HG03457 (cell line): Measurements from ENCODE around the gene MAD2L2.

ENCODE experiments used
- ATAC-seq: cut with Tn5 transposase; IDR thresholded peaks from one replicate; pipeline ENCODE4 v1.9.1; 2021; ENCODE audit warnings: moderate number of reproducible peaks; ENCODE audit not compliant: unreplicated experiment

MAD2L2 gene

DNA sequence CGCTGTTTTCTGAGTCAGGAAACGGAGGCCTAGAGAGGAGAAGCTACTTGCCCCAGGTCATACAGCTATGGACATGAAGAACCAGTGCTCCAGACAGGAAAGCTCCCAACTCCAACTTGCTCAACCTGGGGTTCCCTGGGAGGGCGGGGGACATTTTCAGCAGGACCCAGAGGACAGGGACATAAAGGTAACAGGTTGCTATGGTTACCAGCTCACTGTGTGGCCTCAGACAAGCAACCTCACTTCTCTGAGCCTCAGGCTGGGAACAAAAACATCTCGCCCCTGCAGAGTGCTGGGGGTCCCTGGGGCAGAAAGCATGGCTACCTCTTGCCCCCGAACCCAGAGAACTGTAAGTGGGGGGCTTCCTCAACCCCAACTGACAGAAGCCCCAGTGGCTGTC, 42.8 kb downstream of the MAD2L2 start:
- ATAC-seq = no peak

DNA sequence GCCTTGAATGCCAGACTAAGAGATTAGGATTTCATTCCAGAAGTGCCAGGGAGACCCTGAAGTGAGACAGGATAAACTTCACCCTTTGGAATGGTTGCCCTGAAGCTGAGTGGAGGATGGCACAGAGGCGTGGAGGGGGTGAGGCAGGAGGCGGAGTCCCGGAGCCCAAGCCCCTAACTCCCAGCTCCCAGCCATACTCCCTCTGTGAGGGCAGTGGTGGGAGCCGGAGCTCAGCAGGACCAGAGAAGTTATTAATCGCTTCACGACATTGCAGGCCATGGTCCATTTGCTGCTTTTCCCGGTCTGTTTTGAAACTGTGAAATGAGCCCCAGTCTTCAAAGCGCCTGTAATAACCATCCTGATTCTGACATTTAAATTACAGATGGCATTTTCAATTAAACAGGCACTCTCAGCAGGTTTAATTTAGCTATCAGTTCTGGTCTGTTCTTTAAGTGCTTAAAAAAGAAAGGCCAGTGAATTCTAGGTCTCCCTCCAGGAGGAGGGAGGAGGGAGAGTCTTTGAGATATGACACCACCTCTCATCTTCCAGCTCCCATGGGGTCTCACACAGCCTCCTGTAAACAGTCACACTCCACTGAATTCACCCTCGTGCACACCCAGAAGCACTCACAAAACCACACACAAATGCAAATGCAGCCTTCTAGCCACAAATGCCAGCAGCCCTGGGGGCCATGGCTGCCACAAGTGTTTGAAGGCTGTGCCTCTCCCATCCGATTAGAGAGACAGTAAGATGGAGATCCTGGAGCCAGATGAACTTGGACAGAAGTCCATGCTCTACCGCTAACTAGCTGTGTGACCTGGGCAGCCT, 46.4 kb downstream of the MAD2L2 start:
- ATAC-seq = no peak

DNA sequence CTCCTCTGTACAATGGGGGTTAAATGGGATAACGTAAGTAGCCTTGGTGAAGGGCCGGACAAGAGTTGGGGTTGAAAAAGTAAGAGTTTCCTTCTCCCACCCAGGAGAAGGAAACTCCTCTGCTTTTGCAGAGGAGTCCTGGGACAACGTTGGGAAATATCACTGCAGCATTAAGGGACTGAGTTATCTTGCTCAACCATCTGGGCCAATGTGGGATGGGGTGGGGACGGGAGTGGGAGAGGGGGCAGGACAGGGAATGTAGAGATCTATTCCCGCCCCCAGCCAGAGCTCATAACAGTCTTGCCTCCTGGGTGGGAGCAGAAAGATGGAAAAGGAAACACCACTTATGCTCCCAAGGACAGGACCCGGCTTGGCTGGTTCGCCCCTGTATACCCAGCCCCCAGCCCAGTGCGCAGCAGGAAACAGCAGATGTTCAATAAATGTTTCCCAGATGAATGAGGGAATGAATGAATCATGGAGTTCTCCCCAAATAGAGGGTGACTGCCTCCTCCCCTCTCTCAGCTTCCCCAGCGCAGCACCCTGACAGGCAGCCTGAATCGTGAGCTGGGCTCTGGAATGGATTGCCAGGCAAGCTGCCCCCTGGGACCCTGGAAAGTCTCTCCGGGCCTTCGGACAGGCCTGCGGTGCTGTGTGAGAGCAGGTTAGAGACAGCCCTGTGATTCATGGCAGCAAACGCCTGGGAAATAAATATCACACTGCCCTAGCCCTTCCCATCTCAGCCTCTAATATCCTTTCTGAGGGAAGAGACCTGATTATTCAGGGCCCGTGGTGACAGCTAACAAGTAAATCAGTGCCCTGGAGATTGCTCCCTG, 51.5 kb downstream of the MAD2L2 start:
- no peak for ATAC-seq

DNA sequence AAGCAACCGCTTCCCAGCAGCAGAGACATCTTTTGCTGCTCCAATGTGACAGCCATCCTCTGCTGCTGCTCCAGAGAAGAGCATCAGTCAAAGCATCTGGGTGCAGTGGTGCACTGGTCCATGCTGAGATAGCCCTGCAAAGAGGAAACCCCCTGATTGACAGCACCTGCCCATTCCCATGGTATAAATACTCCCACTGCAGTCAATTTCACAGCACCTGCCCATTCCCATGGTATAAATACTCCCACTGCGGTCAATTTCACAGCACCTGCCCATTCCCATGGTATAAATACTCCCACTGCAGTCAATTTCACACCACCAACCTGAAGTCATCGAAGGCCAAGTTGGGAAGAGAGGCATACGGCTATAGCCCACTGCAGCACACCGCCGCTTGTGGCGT, 52.2 kb downstream of the MAD2L2 start:
- no peak for ATAC-seq

DNA sequence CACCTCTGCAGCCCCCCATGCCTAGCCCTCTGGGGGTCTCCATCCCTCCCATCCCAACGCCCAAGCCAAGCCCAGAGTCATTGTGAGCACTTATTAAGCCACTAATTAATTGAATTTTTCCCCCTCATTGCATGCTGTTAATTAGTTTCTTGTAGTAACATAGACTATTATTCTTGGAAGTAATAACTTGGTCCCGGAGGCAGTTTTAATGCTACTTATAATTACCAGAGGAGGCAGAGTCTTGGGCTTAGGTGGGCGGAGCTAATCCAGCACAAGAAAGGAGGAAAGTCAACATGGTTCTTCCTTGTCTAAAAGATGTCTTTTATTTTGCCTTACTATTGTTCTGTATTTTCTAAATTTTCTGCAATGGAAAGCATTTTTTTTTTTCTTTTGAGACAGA, 54.4 kb downstream of the MAD2L2 start:
- ATAC-seq = no peak
